Upper lobe of left lung (tissue), 4 donors: Measurements from ENCODE around the gene FAM8A1.

Experiments
- CTCF ChIP-seq, 6 experiments: fragments of 450-650 bp in 4 of 6; fragments of 200-600 bp in 2 of 6; sonication (generic) in 2 of 6; IDR thresholded peaks; one replicate each; pipeline ENCODE4 v1.5.1; 2016 to 2019; ENCODE audit warnings: antibody characterized with exemption in 6 of 6
- POLR2A ChIP-seq, 4 donors: fragments of 450-650 bp; IDR thresholded peaks; one replicate each; pipeline ENCODE4 v1.5.1; 2016 to 2017; ENCODE audit warnings: antibody characterized with exemption in 4 of 4, mild to moderate bottlenecking in 2 of 4

GRCh38 chr6:17629824-17630510 is 29.9 kb downstream of the FAM8A1 start:
- TF ChIP-seq POLR2A (IDR thresholded peaks at IDR 0.05), result no peak
- no peak for TF ChIP-seq CTCF (IDR thresholded peaks at IDR 0.05)
